Measurements from ENCODE around the gene PRKACA. TPM values are rescaled to one million over a fixed set of nuclear protein-coding genes. Genes with fewer than 3 reads are reported as not detected.

Gene PRKACA
- total RNA-seq, 2 experiments from 2014 or later, result 21.1 to 62.0 TPM

- H4K20me1 ChIP-seq (ENCODE audit: insufficient read depth, low read length), result no peaks in the 10 kb centered on the region
- POLR2A ChIA-PET, result no interaction called here
- TF ChIP-seq CTCF (conservative IDR thresholded peaks at IDR 0.05; ENCODE audit: low read length) (no peak), EZH2phosphoT487 (IDR thresholded peaks at IDR 0.05; ENCODE audit: borderline replicate concordance, low read depth, low read length) (no peak)
- no peaks in the 10 kb centered on the region for H3K4me1 ChIP-seq (ENCODE audit: insufficient read depth, low read length, poor library complexity, severe bottlenecking)
- no TSS peak for BruUV-seq (replicated peaks)
- no peaks in the 10 kb centered on the region for H3K79me2 ChIP-seq (ENCODE audit: insufficient read depth, low read depth, low read length)
- no peak overlapping the region for H3K4me2 ChIP-seq (ENCODE audit: low read length)
- no peaks in the 10 kb centered on the region for H3K9me2 ChIP-seq (ENCODE audit: insufficient read depth, low read length)
- intact Hi-C loops (cut with micrococcal nuclease; ENCODE audit: unreplicated experiment), result no loop called here
- CTCF ChIA-PET (ENCODE audit: unreplicated experiment), result interaction anchor here (0.5 kb wide), 1 partner anchor 8 kb away, joined by 14 read pairs; no protein-coding TSS in a partner anchor
- H3K9me3 ChIP-seq (ENCODE audit: low read length), result no peaks in the 10 kb centered on the region
- H3K36me3 ChIP-seq (ENCODE audit: insufficient read depth, low read length), result no peaks in the 10 kb centered on the region
- no peak for DNase-seq (ENCODE audit: low spot score)
- H3K27ac ChIP-seq (ENCODE audit: low read depth, low read length, poor library complexity, severe bottlenecking), result no peak overlapping the region
- H3K4me3 ChIP-seq (ENCODE audit: low read depth, low read length, poor library complexity, severe bottlenecking), result no peak overlapping the region
- no peak overlapping the region for H2AFZ ChIP-seq (ENCODE audit: low read length)
Measured at GRCh38 chr19:14158276-14159023, 40.9 kb upstream of the PRKACA start.

- H3K79me2 ChIP-seq (ENCODE audit: insufficient read depth, low read depth, low read length), result no peaks in the 10 kb centered on the region
- H3K4me1 ChIP-seq (ENCODE audit: insufficient read depth, low read length, poor library complexity, severe bottlenecking), result no peaks in the 10 kb centered on the region
- no peaks in the 10 kb centered on the region for H4K20me1 ChIP-seq (ENCODE audit: insufficient read depth, low read length)
- no peaks in the 10 kb centered on the region for H3K9me3 ChIP-seq (ENCODE audit: low read length)
- no peak overlapping the region for H3K4me2 ChIP-seq (ENCODE audit: low read length)
- no peak overlapping the region for H3K4me3 ChIP-seq (ENCODE audit: low read depth, low read length, poor library complexity, severe bottlenecking)
- CTCF ChIA-PET (ENCODE audit: unreplicated experiment), result no interaction called here
- no peak overlapping the region for H3K27ac ChIP-seq (ENCODE audit: low read depth, low read length, poor library complexity, severe bottlenecking)
- TF ChIP-seq CTCF (conservative IDR thresholded peaks at IDR 0.05; ENCODE audit: low read length) (no peak), EZH2phosphoT487 (IDR thresholded peaks at IDR 0.05; ENCODE audit: borderline replicate concordance, low read depth, low read length) (no peak)
- intact Hi-C loops (cut with micrococcal nuclease; ENCODE audit: unreplicated experiment), result no loop called here
- no TSS peak for BruUV-seq (replicated peaks)
- no peaks in the 10 kb centered on the region for H3K9me2 ChIP-seq (ENCODE audit: insufficient read depth, low read length)
- no peak for DNase-seq (ENCODE audit: low spot score)
- no peak overlapping the region for H2AFZ ChIP-seq (ENCODE audit: low read length)
- POLR2A ChIA-PET, result interaction anchor here (0.7 kb wide), 1 partner anchor 25 kb away, joined by 3 read pairs; no protein-coding TSS in a partner anchor
- no peaks in the 10 kb centered on the region for H3K36me3 ChIP-seq (ENCODE audit: insufficient read depth, low read length)
Measured at GRCh38 chr19:14156971-14157717, 39.6 kb upstream of the PRKACA start.

All from OCI-LY7 (cell line).